ENCODE measurements around the gene EIPR1. TPM values are rescaled to one million over a fixed set of nuclear protein-coding genes. Genes with fewer than 3 reads are reported as not detected.

The EIPR1 gene
- total RNA-seq, 1 experiment from 2014 or later: 63.6 TPM

- Histone ChIP-seq H3K27me3 (replicated peaks) (no peaks in the 10 kb centered on the region), H3K9me3 (replicated peaks) (no peaks in the 10 kb centered on the region), H3K4me3 (no peak overlapping the region), H3K36me3 (no peaks in the 10 kb centered on the region), H3K27ac (no peak overlapping the region), H3K4me1 (replicated peaks) (peaks cover 6% of the 10 kb centered on the region; the same call in 1 of the 2 replicates)
- no peak for DNase-seq (ENCODE audit: low read depth in 1 of 2, low spot score in 2 of 2)
These were observed 230.6 kb downstream of the EIPR1 start for GRCh38 chr2:3146772-3147650.

DNA sequence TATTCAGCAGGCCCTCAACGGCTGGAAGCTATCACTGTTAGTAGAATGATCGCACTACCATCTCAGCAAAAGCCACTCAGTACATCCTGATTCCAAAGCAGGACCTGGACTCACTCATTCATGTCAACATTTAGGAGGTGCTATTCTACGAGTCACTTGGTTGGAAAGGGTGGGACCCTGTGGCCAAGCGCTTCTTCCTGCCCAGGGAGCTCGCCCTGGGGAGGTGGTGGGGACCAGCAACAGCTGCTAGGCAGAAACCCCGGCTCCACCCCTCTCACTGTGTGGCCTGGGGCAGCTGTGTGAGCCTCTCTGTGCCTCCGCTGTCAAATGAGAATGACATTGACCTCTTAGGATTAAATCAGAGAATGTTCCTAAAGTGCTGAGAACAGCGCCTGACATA, 231.4 kb downstream of the EIPR1 start:
- H3K4me3 ChIP-seq: no peak overlapping the region
- peaks cover 6% of the 10 kb centered on the region; the same call in 1 of the 2 replicates for H3K4me1 ChIP-seq (replicated peaks)
- no peaks in the 10 kb centered on the region for H3K27me3 ChIP-seq (replicated peaks)
- no peak for DNase-seq (ENCODE audit: low read depth in 1 of 2, low spot score in 2 of 2)
- no peaks in the 10 kb centered on the region for H3K9me3 ChIP-seq (replicated peaks)
- H3K36me3 ChIP-seq: no peaks in the 10 kb centered on the region
- no peak overlapping the region for H3K27ac ChIP-seq

- no peak overlapping the region for H3K27ac ChIP-seq
- H3K9me3 ChIP-seq (replicated peaks): no peaks in the 10 kb centered on the region
- no peak for DNase-seq (ENCODE audit: low read depth in 1 of 2, low spot score in 2 of 2)
- no peaks in the 10 kb centered on the region for H3K27me3 ChIP-seq (replicated peaks)
- H3K4me1 ChIP-seq (replicated peaks): peaks cover 6% of the 10 kb centered on the region; the same call in 1 of the 2 replicates
- H3K36me3 ChIP-seq: no peaks in the 10 kb centered on the region
- H3K4me3 ChIP-seq: no peak overlapping the region
These were observed 232.1 kb downstream of the EIPR1 start for GRCh38 chr2:3145471-3146021.

DNA sequence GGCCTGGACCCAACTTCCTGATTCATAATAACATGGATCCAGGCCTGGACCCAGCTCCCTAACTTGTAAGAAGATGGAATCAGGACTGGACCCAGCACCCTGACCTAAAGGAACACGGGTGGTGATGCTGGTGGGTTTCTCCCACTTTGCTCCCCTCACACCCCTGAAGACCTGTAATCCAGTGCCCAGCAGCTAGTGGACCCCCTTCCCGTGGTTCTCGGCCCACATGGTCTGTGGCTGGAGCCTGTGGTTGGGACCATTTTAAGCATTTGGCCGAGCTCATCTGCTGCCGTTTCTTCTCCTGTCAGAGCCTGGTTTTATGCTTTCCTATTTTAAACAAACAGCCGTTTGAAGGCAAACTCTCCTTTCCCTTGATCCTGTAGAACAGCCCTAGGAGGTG, 232.8 kb downstream of the EIPR1 start:
- no peak overlapping the region for H3K4me3 ChIP-seq
- H3K27me3 ChIP-seq (replicated peaks): no peaks in the 10 kb centered on the region
- H3K27ac ChIP-seq: no peak overlapping the region
- no peak for DNase-seq (ENCODE audit: low read depth in 1 of 2, low spot score in 2 of 2)
- H3K4me1 ChIP-seq (replicated peaks): peaks cover 6% of the 10 kb centered on the region; the same call in 1 of the 2 replicates
- no peaks in the 10 kb centered on the region for H3K36me3 ChIP-seq
- no peaks in the 10 kb centered on the region for H3K9me3 ChIP-seq (replicated peaks)

GRCh38 chr2:3143602-3144001, 234.0 kb downstream of the EIPR1 start:
- Histone ChIP-seq H3K27ac (no peak overlapping the region), H3K36me3 (no peaks in the 10 kb centered on the region), H3K4me1 (replicated peaks) (peaks cover 6% of the 10 kb centered on the region; the same call in 1 of the 2 replicates), H3K27me3 (replicated peaks) (no peaks in the 10 kb centered on the region), H3K9me3 (replicated peaks) (no peaks in the 10 kb centered on the region), H3K4me3 (no peak overlapping the region)
- DNase-seq (ENCODE audit: low read depth in 1 of 2, low spot score in 2 of 2): no peak

DNA sequence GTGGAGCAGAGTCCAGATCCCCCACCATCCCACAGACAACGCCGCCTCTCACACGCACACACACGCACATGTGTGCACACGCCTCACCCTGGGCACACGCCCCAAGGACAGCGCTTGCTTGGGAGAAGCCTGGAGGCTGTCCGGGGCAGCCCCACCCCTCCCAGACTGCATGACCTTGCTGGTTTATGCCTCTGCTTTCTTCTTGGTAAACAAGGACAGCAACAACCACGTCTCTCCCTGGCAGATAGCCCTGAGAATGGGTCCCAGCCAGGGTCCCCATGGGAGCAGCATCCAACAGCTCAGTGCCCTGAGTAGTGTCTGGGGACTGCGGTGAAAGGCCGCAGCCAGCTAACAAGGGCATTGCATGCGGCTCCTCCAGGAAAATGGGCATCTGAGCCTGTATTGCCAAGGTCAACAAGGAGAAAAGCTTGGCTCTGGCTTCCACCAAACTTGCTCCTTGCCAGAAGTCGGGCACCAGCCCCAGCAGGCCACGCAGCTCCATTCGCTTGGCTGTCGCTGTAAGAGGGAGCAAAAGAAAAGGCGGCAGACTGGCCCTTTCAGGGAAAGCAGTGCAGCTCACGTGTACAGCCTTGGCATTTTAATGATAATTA, 234.6 kb downstream of the EIPR1 start:
- Histone ChIP-seq H3K9me3 (replicated peaks) (no peaks in the 10 kb centered on the region), H3K4me1 (replicated peaks) (peaks cover 3% of the 10 kb centered on the region; the same call in 1 of the 2 replicates), H3K36me3 (no peaks in the 10 kb centered on the region), H3K27me3 (replicated peaks) (no peaks in the 10 kb centered on the region), H3K4me3 (no peak overlapping the region), H3K27ac (no peak overlapping the region)
- no peak for DNase-seq (ENCODE audit: low read depth in 1 of 2, low spot score in 2 of 2)

- Histone ChIP-seq H3K27ac (no peak overlapping the region), H3K4me3 (no peak overlapping the region), H3K4me1 (replicated peaks) (no peaks in the 10 kb centered on the region), H3K27me3 (replicated peaks) (no peaks in the 10 kb centered on the region), H3K9me3 (replicated peaks) (0 out of 2 replicates have a peak, but pooled peaks cover 6% of the 10 kb centered on the region), H3K36me3 (no peaks in the 10 kb centered on the region)
- DNase-seq (ENCODE audit: low read depth in 1 of 2, low spot score in 2 of 2): no peak
These were observed 235.4 kb downstream of the EIPR1 start for GRCh38 chr2:3142210-3142609.

- no peak overlapping the region for H3K4me3 ChIP-seq
- 0 out of 2 replicates have a peak, but pooled peaks cover 7% of the 10 kb centered on the region for H3K9me3 ChIP-seq (replicated peaks)
- no peaks in the 10 kb centered on the region for H3K36me3 ChIP-seq
- no peak for DNase-seq (ENCODE audit: low read depth in 1 of 2, low spot score in 2 of 2)
- no peak overlapping the region for H3K27ac ChIP-seq
- H3K4me1 ChIP-seq (replicated peaks): no peaks in the 10 kb centered on the region
- H3K27me3 ChIP-seq (replicated peaks): no peaks in the 10 kb centered on the region
These were observed 235.9 kb downstream of the EIPR1 start for GRCh38 chr2:3141696-3142095.

GRCh38 chr2:3139906-3140305, 237.7 kb downstream of the EIPR1 start:
- Histone ChIP-seq H3K4me3 (no peak overlapping the region), H3K36me3 (no peaks in the 10 kb centered on the region), H3K9me3 (replicated peaks) (peaks cover 10% of the 10 kb centered on the region; the same call in 1 of the 2 replicates)

More at GRCh38 chr2:3139906-3140305, 237.7 kb downstream of the EIPR1 start:
- Histone ChIP-seq H3K27me3 (replicated peaks) (no peaks in the 10 kb centered on the region), H3K4me1 (replicated peaks) (no peaks in the 10 kb centered on the region), H3K27ac (no peak overlapping the region)
- no peak for DNase-seq (ENCODE audit: low read depth in 1 of 2, low spot score in 2 of 2)

Other genes starting within 250 kb of the EIPR1 start
- 43.8 and 56.1 TPM in 2 replicates for gene TRAPPC12, start 1.9 kb upstream of the EIPR1 start, total RNA-seq (2014; rRNA removed; shearing (Covaris generic))
- 78.2 and 82.7 TPM in 2 replicates for gene ADI1, start 141.7 kb upstream of the EIPR1 start, total RNA-seq (2014; rRNA removed; shearing (Covaris generic))
- gene RNASEH1, start 180.5 kb upstream of the EIPR1 start, total RNA-seq (2014; rRNA removed; shearing (Covaris generic)): 53.0 and 57.8 TPM in 2 replicates
- gene RPS7, start 197.4 kb upstream of the EIPR1 start, total RNA-seq (2014; rRNA removed; shearing (Covaris generic)): 2,552 and 3,656 TPM in 2 replicates
- gene COLEC11, start 217.3 kb upstream of the EIPR1 start, total RNA-seq (2014; rRNA removed; shearing (Covaris generic)): not detected in 2 replicates